Activated CD4-positive, alpha-beta T cell treated with anti-CD3 and anti-CD28 coated beads for 4 hours (primary cell): Measurements from ENCODE around the gene PRPF6.

Experiments
- DNase-seq, 2 donors: peaks; one replicate each; pipeline ENCODE4 v3.0.0-alpha.2; 2020

PRPF6 gene

GRCh38 chr20:63980806-63981728, at the start of gene PRPF6:
TSS of gene PRPF6 (plus strand) at chr20:63981132. CDS start at chr20:63981246, 114 bp downstream.
- DNase-seq = peak; percentile 95 to 96

DNA sequence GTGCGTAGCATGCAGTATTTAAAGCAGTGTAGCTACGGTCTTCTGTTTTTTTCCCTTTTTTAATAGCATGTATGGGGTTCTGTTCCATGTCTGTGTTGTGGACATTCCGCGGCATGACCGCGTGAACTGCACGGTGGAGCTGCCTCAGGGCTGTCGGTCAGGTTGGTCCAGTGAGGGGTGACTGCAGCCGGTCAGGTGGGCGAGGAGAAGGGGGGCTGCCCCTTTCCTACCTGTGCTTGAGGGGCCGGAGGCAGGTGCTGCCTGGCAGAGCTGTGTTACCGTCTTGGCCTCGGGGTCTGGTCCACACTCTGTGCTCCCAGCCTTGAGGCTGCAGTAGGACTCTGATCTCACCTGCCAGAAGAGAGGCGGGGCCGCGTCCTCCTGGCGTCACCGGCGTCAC, 49.2 kb upstream of the PRPF6 start:
- DNase-seq = no peak

DNA sequence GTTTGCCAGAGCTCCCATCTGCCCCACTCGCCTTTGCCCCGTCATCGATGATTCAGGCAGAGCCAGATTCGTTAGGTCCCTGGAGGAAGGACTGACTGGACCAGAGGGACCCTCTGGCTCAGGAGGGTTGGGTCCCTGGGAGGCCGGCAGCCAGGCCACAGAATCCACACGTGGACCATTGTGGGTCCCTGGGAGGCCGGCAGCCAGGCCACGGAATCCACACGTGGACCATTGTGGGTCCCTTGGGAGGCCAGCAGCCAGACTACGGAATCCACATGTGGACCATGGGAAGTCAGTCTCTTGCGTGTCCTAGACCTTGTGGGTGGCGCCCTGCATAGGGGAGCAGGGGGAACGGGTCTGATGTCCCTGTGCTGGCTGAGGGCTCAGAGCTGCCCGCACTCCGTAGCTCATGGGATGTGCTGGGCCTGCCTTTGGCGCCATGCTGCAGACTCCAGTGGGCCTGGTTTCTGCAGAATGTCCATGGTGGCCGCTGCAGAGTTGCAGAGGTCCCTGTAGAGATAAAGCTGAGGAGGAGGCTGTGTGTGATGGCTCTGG, 48.2 kb upstream of the PRPF6 start:
- DNase-seq = no peak

- no peak for DNase-seq
Observed at GRCh38 chr20:63933646-63934045, 47.3 kb upstream of the PRPF6 start.

DNA sequence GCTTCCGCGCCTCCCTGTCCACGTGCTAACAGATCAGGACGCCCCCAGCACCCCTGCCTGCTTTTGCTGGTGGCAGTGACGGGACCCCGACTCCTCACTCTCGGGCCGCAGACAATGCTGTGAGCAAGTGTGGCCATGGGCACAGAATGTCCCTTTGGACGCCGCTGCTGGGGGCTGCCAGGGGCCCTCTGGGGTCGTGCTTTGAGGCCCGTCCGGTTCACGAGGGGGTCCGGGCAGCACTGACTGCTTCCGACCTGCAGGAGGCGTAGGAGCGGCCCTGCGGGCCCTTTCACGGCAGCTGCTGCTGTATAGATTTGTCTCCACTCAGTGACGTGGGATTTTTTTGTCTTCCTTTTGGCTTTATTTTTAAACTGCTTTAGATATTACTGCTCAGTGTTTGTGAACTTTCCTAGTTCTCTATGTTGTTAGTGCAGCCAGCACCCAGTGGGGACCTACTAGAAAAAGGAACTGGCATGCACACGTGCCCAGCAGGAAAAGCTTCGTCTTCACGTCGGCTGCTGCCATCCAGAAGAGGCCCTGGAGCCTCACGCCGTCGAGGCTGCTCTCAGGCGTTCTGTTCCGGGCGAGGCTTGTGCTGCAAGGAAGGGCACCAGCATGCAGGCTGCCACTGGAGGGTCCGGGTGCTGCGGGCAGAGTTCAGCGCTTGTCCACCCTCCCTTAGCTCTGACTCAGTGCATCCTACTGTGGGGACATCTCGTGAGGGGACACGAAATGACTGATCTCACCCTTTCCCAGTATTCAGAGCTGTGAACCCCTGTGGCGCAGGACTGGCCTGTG, 46.5 kb upstream of the PRPF6 start:
- DNase-seq = no peak

- DNase-seq = no peak
Observed at GRCh38 chr20:63935447-63935846, 45.5 kb upstream of the PRPF6 start.

GRCh38 chr20:63937596-63937995, 43.3 kb upstream of the PRPF6 start:
- DNase-seq = no peak

GRCh38 chr20:63939061-63939935, 41.6 kb upstream of the PRPF6 start:
- DNase-seq = peak in 1 of 2 donors; percentile 34

GRCh38 chr20:63940071-63940471, 40.9 kb upstream of the PRPF6 start:
- DNase-seq = no peak

GRCh38 chr20:63940472-63941266, 40.3 kb upstream of the PRPF6 start:
- no peak for DNase-seq

- peak; percentile 49 to 58 for DNase-seq
Observed at GRCh38 chr20:63941282-63942081, 39.5 kb upstream of the PRPF6 start.

DNA sequence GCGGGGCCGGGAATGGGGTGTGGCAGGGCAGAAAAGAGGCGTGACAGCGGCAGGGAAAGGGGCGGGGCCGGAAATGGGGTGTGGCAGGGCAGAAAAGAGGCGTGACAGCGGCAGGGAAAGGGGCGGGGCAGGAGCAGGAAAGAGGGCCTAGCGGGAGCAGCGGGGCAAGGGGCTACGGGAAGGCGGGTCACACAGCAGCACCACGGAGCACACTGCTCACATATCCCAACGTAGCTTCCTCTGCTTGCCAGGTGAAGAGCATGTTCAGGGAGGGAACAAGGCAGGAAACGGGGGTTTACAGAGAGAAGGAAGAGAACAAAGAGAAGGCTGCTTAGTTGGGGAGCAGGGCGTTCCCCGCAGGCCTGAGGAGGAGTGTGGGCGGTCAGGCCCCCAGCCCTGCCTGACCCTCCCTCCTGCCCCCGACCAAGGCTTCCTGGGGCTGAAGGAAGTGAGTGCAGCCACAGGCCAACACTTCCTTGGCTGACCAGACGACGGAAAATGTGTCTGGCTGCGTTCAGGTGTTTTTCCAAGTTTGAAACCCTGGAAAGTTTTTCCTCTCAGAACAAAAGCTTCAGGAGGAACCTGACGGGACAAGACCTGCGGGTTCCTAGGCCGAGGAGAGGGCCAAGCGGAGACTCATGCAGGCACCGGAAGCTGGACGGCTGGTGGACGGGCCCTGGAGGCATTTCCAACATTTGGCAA, 38.5 kb upstream of the PRPF6 start:
- peak in 1 of 2 donors; percentile 32 for DNase-seq

DNA sequence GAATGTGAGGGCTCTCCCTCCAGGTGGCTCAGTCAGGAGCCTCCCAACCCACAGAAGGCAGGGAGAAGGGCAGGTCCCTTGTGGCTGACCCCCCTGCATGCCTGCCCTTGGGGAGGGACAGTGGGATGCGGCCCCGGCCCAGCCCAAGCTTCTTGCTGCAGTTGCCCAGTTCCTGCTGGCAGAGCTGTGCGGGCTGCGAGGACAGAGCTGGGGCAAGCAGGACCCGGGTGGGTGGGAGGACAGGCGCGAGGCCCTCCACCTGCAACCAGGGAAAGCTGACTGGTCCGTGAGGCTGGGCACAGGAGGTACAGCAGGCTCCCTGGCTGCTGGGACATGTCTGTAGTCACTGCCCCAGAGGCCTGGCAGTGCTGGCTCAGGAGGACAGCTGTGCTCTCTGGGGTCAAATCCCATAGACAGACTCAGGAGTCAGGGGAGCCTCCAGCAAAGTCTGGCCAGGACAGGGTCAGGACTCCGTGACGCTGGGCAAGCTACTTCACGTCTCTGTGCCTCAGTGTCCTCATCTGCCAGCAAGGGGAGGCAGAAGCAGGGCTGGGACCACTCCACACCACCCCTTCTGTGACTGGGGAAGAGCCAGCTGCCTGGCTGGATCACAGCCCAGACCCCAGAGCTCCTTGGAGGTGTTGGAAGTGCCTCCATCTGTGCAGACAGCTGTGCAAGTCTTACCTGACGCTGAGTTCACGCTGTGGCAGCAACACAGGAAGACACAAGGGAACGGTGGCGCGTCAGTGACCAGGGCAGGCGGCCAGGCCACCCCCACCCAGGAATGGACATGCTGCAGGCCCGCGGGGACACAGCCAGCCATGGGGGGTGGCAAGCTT, 37.7 kb upstream of the PRPF6 start:
- no peak for DNase-seq

DNA sequence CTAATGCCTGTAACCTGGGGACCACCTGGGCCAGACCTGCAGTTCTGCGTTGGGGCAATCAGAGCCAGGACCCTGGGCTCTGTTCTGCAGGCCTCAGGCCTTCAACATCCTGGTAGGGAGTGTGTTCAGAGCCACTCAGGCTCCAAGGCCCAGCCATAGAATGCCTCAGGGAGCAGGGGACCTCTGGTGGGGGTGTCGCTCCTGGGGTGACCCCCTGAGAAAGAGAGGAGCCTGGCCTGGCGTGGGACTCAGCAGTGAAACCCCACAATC, 37.2 kb upstream of the PRPF6 start:
- DNase-seq = no peak

DNA sequence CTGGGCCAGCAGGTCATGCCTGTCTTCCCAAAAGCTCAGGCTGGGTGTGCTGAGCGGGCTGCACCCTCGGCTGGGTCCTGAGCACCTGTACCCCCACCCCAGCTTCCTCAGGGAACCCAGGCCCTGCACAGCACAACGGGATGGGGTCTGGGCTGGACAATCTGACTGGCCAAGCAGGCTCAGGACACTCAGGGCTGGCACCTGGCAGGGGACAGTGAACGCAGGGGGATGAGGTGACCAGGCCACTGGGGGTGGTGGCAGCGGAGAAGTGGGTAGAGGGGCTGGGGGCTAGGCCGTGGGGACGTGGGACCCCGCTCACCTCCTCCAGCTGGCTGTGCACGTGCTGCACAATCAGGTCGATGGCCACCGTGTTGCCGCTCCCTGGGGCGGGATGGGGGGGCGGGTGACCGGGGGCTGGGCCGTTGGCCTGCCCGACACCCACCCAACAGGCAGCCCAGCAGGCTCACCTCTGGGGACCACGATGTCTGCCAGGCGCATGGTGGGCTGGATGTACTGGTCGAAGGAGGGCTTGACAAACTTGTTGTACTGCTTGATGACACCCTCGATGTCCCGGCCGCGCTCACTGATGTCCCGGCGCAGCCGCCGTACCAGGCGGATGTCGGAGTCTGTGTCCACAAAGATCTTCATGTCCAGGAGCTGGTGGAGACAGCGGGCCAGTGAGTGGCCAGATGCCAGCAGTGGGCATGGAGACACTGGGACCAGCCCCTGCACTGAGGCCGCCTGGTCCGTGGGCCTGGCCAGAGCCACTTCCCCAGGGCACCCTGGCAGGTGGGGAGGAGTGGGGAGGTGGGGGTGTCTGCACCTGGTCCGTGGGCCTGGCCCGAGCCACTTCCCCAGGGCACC, 36.6 kb upstream of the PRPF6 start:
- no peak for DNase-seq

- no peak for DNase-seq
Observed at GRCh38 chr20:63945031-63945658, 35.8 kb upstream of the PRPF6 start.

- no peak for DNase-seq
Observed at GRCh38 chr20:63945921-63946920, 34.7 kb upstream of the PRPF6 start.
